H9 (cell line): ENCODE data around the gene FITM2. TPM values are rescaled to one million over a fixed set of nuclear protein-coding genes. Genes with fewer than 3 reads are reported as not detected.

Experiments used
- DNase-seq: peaks from one replicate; pipeline ENCODE4 v3.0.0-alpha.2; 2017
- H2AFZ ChIP-seq: one replicate; pipeline ENCODE4 v1.6.1; 2013; ENCODE audit warnings: mild to moderate bottlenecking, low read length, control low read depth, moderate library complexity
- H2AK5ac ChIP-seq: 2 replicates; pipeline ENCODE4 v1.6.1; 2013; ENCODE audit warnings: low read length, control low read depth, mixed read lengths; ENCODE audit not compliant: insufficient read length
- H2BK120ac ChIP-seq: one replicate; pipeline ENCODE4 v1.6.1; 2013; ENCODE audit warnings: low read depth, mild to moderate bottlenecking, low read length, control low read depth, inconsistent platforms; ENCODE audit not compliant: poor library complexity, severe bottlenecking
- H2BK12ac ChIP-seq: 2 replicates; pipeline ENCODE4 v1.6.1; 2013; ENCODE audit warnings: low read length, control low read depth, mixed read lengths, low read depth; ENCODE audit not compliant: insufficient read length
- H2BK15ac ChIP-seq: 2 replicates; pipeline ENCODE4 v1.6.1; 2013; ENCODE audit warnings: low read depth, low read length, control low read depth
- H2BK20ac ChIP-seq: one replicate; pipeline ENCODE4 v1.6.1; 2013; ENCODE audit warnings: low read depth, mild to moderate bottlenecking, low read length, control low read depth, inconsistent platforms; ENCODE audit not compliant: poor library complexity, severe bottlenecking
- H2BK5ac ChIP-seq: 2 replicates; pipeline ENCODE4 v1.6.1; 2013; ENCODE audit warnings: low read length, control low read depth, mixed read lengths; ENCODE audit not compliant: insufficient read length
- H3K14ac ChIP-seq: 2 replicates; pipeline ENCODE4 v1.6.1; 2013; ENCODE audit warnings: low read length, control low read depth; ENCODE audit not compliant: insufficient read depth
- H3K18ac ChIP-seq: 2 replicates; pipeline ENCODE4 v1.6.1; 2013; ENCODE audit warnings: low read depth, mild to moderate bottlenecking, mixed read lengths, low read length, control low read depth; ENCODE audit not compliant: insufficient read length
- H3K23ac ChIP-seq: 2 replicates; pipeline ENCODE4 v1.6.1; 2013; ENCODE audit warnings: low read length, control low read depth, mixed read lengths, low read depth; ENCODE audit not compliant: insufficient read length
- H3K23me2 ChIP-seq: 2 replicates; pipeline ENCODE4 v1.6.1; 2013; ENCODE audit warnings: low read depth, mild to moderate bottlenecking, mixed read lengths, low read length, control low read depth; ENCODE audit not compliant: insufficient read length, poor library complexity, severe bottlenecking
- H3K27ac ChIP-seq: 2 replicates; pipeline ENCODE4 v1.5.1; 2013; ENCODE audit warnings: low read length, control low read depth, mixed read lengths, low read depth; ENCODE audit not compliant: insufficient read length
- H3K27me3 ChIP-seq: 2 replicates; pipeline ENCODE4 v1.6.1; 2013; ENCODE audit warnings: low read length, control low read depth, inconsistent platforms; ENCODE audit not compliant: insufficient read depth
- H3K4ac ChIP-seq: 2 replicates; pipeline ENCODE4 v1.6.1; 2013; ENCODE audit warnings: low read depth, mild to moderate bottlenecking, control low read depth, inconsistent platforms, low read length, moderate library complexity
- H3K4me1 ChIP-seq: 2 replicates; pipeline ENCODE4 v1.6.1; 2013; ENCODE audit warnings: low read length, control low read depth, inconsistent platforms; ENCODE audit not compliant: insufficient read depth
- H3K4me2 ChIP-seq: 2 replicates; pipeline ENCODE4 v1.6.1; 2013; ENCODE audit warnings: low read length, control low read depth, mixed read lengths; ENCODE audit not compliant: insufficient read length, insufficient read depth
- H3K56ac ChIP-seq: 2 replicates; pipeline ENCODE4 v1.6.1; 2013; ENCODE audit warnings: low read depth, mild to moderate bottlenecking, mixed read lengths, low read length, control low read depth; ENCODE audit not compliant: insufficient read length
- H3K79me1 ChIP-seq: 2 replicates; pipeline ENCODE4 v1.6.1; 2013; ENCODE audit warnings: low read depth, mild to moderate bottlenecking, moderate library complexity, low read length, control low read depth, inconsistent platforms; ENCODE audit not compliant: insufficient read depth, poor library complexity, severe bottlenecking
- H3K79me2 ChIP-seq: 2 replicates; pipeline ENCODE4 v1.6.1; 2013; ENCODE audit warnings: low read length, control low read depth, inconsistent platforms; ENCODE audit not compliant: insufficient read depth
- H3K9ac ChIP-seq: 2 replicates; pipeline ENCODE4 v1.6.1; 2013; ENCODE audit warnings: low read length, control low read depth, mixed read lengths; ENCODE audit not compliant: insufficient read length; ENCODE audit errors: extremely low read depth
- H3K9me3 ChIP-seq: one replicate; pipeline ENCODE4 v1.6.1; 2013; ENCODE audit warnings: low read depth, low read length, inconsistent platforms; ENCODE audit not compliant: control insufficient read depth
- H3T11ph ChIP-seq: one replicate; pipeline ENCODE4 v1.6.1; 2013; ENCODE audit warnings: mild to moderate bottlenecking, low read length, control low read depth, inconsistent platforms
- H4K20me1 ChIP-seq: one replicate; pipeline ENCODE4 v1.6.1; 2013; ENCODE audit not compliant: control insufficient read depth, insufficient read length, insufficient read depth
- H4K5ac ChIP-seq: 2 replicates; pipeline ENCODE4 v1.6.1; 2013; ENCODE audit warnings: low read depth, mild to moderate bottlenecking, mixed read lengths, low read length, control low read depth; ENCODE audit not compliant: insufficient read length
- H4K8ac ChIP-seq: replicated peaks from 2 replicates; pipeline ENCODE4 v1.6.1; 2013; ENCODE audit warnings: low read length, control low read depth, mixed read lengths, low read depth; ENCODE audit not compliant: insufficient read length
- H4K91ac ChIP-seq: 2 replicates; pipeline ENCODE4 v1.6.1; 2013; ENCODE audit warnings: low read depth, mild to moderate bottlenecking, moderate library complexity, mixed read lengths, low read length, control low read depth; ENCODE audit not compliant: insufficient read length
- H3K27ac Mint-ChIP-seq, 3 experiments: 2 replicates in 2 of 3; 3 replicates in 1 of 3; pipeline ENCODE4 v1.8.0; 2020 to 2021; ENCODE audit warnings: mixed read lengths in 3 of 3, mild to moderate bottlenecking in 1 of 3, moderate library complexity in 1 of 3
- H3K27me3 Mint-ChIP-seq: 2 replicates; pipeline ENCODE4 v1.8.0; 2021; ENCODE audit warnings: low read depth, mild to moderate bottlenecking, moderate library complexity, mixed read lengths
- H3K36me3 Mint-ChIP-seq, 3 experiments: 2 replicates in 2 of 3; 3 replicates in 1 of 3; pipeline ENCODE4 v1.8.0; 2020 to 2021; ENCODE audit warnings: low read depth in 3 of 3, mixed read lengths in 3 of 3; ENCODE audit not compliant: insufficient read depth in 1 of 3
- H3K4me1 Mint-ChIP-seq, 2 experiments: 2 replicates each; pipeline ENCODE4 v1.8.0; 2020; ENCODE audit warnings: mixed read lengths in 2 of 2
- H3K4me3 Mint-ChIP-seq, 2 experiments: 2 replicates in 1 of 2; 3 replicates in 1 of 2; pipeline ENCODE4 v1.8.0; 2020 to 2021; ENCODE audit warnings: mild to moderate bottlenecking in 2 of 2, mixed read lengths in 2 of 2, moderate library complexity in 1 of 2
- H3K9me3 Mint-ChIP-seq, 2 experiments: 2 replicates in 1 of 2; 3 replicates in 1 of 2; pipeline ENCODE4 v1.8.0; 2020; ENCODE audit warnings: mild to moderate bottlenecking in 2 of 2, mixed read lengths in 2 of 2, moderate library complexity in 1 of 2
- CTCF ChIP-seq: fragments of 200-600 bp; sonication (generic); conservative IDR thresholded peaks from 3 replicates; pipeline ENCODE4 v1.8.0; 2021; ENCODE audit warnings: antibody characterized with exemption, mild to moderate bottlenecking
- WGBS: extraction: QIAGEN DNeasy Blood & Tissue Kit; methylation state at CpG from one replicate; pipeline ENCODE4 v1.1.7; 2013; ENCODE audit warnings: missing lambda C conversion rate, low lambda C conversion rate, mixed read lengths; ENCODE audit not compliant: insufficient read length; ENCODE audit errors: extremely low coverage; 5-methylcytosine and 5-hydroxymethylcytosine counted together
- total RNA-seq: library from RNA; stranded (reverse); gene quantifications from 2 replicates; pipeline ENCODE4 v1.2.1, GENCODE V29; 2021

The FITM2 gene
- total RNA-seq, 1 experiment from 2014 or later: 1.7 TPM

- H3K9ac ChIP-seq: no peak overlapping the region
- no peak overlapping the region for H3K4me2 ChIP-seq
- Mint-ChIP-seq H3K36me3 (no peaks in the 10 kb centered on the region), H3K27ac (no peak overlapping the region), H3K9me3 (no peaks in the 10 kb centered on the region), H3K4me3 (no peak overlapping the region), H3K27me3 (no peaks in the 10 kb centered on the region; the same call in 1 of the 2 replicates), H3K4me1 (peaks cover 8 to 14% of the 10 kb centered on the region in 2 experiments)
- no peak overlapping the region for H2BK20ac ChIP-seq
- H3K4ac ChIP-seq: no peak overlapping the region
- H2BK15ac ChIP-seq: no peak overlapping the region
- H4K8ac ChIP-seq: no peak overlapping the region
- no peak overlapping the region for H2AFZ ChIP-seq
- no peaks in the 10 kb centered on the region for H3K79me2 ChIP-seq
- no peak overlapping the region for H3T11ph ChIP-seq
- H2BK120ac ChIP-seq: no peak overlapping the region
- H3K27me3 ChIP-seq: no peaks in the 10 kb centered on the region
- H3K4me1 ChIP-seq: no peaks in the 10 kb centered on the region
- H4K91ac ChIP-seq: no peak overlapping the region
- no peak overlapping the region for H2AK5ac ChIP-seq
- H3K23me2 ChIP-seq: no peaks in the 10 kb centered on the region
- peak; percentile 50 for TF ChIP-seq CTCF
- no peak overlapping the region for H3K23ac ChIP-seq
- no peak overlapping the region for H3K14ac ChIP-seq
- no peak overlapping the region for H2BK5ac ChIP-seq
- H2BK12ac ChIP-seq: no peak overlapping the region
- peak; percentile 41 for DNase-seq
- WGBS: no CpG with 5 or more reads among the region's 3 CpGs
- no peak overlapping the region for H3K27ac ChIP-seq
- no peak overlapping the region for H3K18ac ChIP-seq
- H3K79me1 ChIP-seq: no peaks in the 10 kb centered on the region
- H3K9me3 ChIP-seq: no peaks in the 10 kb centered on the region
- no peak overlapping the region for H4K5ac ChIP-seq
- H4K20me1 ChIP-seq: no peaks in the 10 kb centered on the region
- H3K56ac ChIP-seq: no peak overlapping the region
These were observed 57.5 kb downstream of the FITM2 start for GRCh38 chr20:44253528-44253927.

Other genes starting within 250 kb of the FITM2 start
- gene JPH2, start 124.0 kb downstream of the FITM2 start, total RNA-seq: 0.31 and 0.35 TPM in 2 replicates
- 35.7 and 36.1 TPM in 2 replicates for gene OSER1, start 100.4 kb downstream of the FITM2 start, total RNA-seq
- 5.9 and 6.8 TPM in 2 replicates for gene GDAP1L1, start 63.9 kb downstream of the FITM2 start, total RNA-seq
- not detected in 2 replicates for gene R3HDML, start 25.8 kb upstream of the FITM2 start, total RNA-seq
- 0.04 TPM in 1 of 2 replicates, not detected in the other for gene HNF4A, start 44.5 kb upstream of the FITM2 start, total RNA-seq
- gene TTPAL, start 164.7 kb upstream of the FITM2 start, total RNA-seq: 19.5 and 21.1 TPM in 2 replicates
- gene SERINC3, start 210.9 kb upstream of the FITM2 start, total RNA-seq: 39.9 and 41.5 TPM in 2 replicates